ENCODE measurements around the gene ADAMTS5. TPM values are rescaled to one million over a fixed set of nuclear protein-coding genes. Genes with fewer than 3 reads are reported as not detected.

ADAMTS5 gene
- total RNA-seq, 2 donors from 2014 or later: 0.33 to 1.9 TPM

DNA sequence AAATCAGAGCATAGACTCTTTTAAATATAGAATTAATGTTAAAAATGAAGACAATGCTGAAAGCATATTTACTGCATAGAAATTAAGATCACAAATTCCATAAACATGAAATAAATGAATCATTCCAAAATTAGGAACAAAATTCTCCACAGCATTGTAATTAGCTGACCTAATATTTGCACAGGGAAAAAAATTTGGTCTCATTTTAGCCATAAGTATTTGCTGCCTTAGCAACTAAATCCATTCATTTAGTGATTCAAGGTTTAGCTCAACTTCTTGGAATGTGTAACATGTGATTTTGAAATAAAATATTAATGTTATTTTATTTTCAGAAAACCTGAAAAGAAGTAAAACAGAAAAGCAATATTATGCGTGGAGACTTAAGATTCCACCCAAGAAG is 25.5 kb downstream of the ADAMTS5 start:
- no peak for DNase-seq
- Histone ChIP-seq H3K9me3 (ENCODE audit: control insufficient read depth, low read length) (no peaks in the 10 kb centered on the region), H3K4me1 (ENCODE audit: control insufficient read depth, insufficient read depth, low read length) (no peaks in the 10 kb centered on the region), H3K27ac (ENCODE audit: low read depth, low read length) (no peak overlapping the region), H3K36me3 (ENCODE audit: control insufficient read depth, insufficient read depth, low read length) (no peaks in the 10 kb centered on the region), H3K4me3 (ENCODE audit: low read length) (no peak overlapping the region), H3K27me3 (ENCODE audit: control insufficient read depth, insufficient read depth, low read length, poor library complexity, severe bottlenecking) (no peaks in the 10 kb centered on the region), H3K9ac (ENCODE audit: extremely low read depth, low read length, poor library complexity, severe bottlenecking) (no peak overlapping the region)
- WGBS, 2 experiments (ENCODE audit: insufficient coverage in 1 of 2, insufficient read length in 1 of 2): 94 to 100% methylated on average over 1 of the region's 1 CpG
- Mint-ChIP-seq H3K4me1 (peaks cover 8% of the 10 kb centered on the region), H3K9me3 (no peaks in the 10 kb centered on the region), H3K36me3 (ENCODE audit: low read depth) (peaks cover 6% of the 10 kb centered on the region), H3K27me3 (ENCODE audit: insufficient read depth) (peaks cover 3% of the 10 kb centered on the region), H3K4me3 (no peak overlapping the region), H3K27ac (no peak overlapping the region)
- TF ChIP-seq, protein P1, sequence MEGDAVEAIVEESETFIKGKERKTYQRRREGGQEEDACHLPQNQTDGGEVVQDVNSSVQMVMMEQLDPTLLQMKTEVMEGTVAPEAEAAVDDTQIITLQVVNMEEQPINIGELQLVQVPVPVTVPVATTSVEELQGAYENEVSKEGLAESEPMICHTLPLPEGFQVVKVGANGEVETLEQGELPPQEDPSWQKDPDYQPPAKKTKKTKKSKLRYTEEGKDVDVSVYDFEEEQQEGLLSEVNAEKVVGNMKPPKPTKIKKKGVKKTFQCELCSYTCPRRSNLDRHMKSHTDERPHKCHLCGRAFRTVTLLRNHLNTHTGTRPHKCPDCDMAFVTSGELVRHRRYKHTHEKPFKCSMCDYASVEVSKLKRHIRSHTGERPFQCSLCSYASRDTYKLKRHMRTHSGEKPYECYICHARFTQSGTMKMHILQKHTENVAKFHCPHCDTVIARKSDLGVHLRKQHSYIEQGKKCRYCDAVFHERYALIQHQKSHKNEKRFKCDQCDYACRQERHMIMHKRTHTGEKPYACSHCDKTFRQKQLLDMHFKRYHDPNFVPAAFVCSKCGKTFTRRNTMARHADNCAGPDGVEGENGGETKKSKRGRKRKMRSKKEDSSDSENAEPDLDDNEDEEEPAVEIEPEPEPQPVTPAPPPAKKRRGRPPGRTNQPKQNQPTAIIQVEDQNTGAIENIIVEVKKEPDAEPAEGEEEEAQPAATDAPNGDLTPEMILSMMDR (conservative IDR thresholded peaks at IDR 0.05): no peak

DNA sequence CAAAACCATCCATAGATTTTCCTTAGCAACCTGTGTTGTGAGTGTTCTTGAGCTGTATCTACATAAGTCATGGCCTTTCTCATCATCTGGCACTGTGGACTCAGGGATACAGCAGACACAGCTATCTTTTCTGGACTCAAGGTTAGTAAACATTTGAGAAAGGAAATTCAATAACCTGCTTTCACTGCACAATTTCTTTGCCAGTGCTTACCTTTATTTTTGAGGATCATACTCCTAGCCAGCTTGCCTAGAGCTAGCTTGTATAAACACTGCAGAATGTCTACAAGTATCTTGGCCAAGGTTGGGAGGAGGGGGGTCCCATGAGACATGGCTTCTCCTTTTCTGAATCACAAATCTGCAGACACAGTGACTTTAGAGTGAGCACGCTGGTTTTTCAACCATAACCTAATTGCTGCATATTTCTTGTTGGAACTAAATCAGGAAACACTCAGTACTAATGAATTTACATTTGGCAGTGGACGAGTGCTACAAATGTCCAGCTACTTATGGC is 27.2 kb downstream of the ADAMTS5 start:
- Mint-ChIP-seq H3K4me3 (no peak overlapping the region), H3K9me3 (no peaks in the 10 kb centered on the region), H3K36me3 (ENCODE audit: low read depth) (peaks cover 6% of the 10 kb centered on the region), H3K27me3 (ENCODE audit: insufficient read depth) (peaks cover 3% of the 10 kb centered on the region), H3K27ac (no peak overlapping the region), H3K4me1 (no peaks in the 10 kb centered on the region)
- no peak overlapping the region for H3K9ac ChIP-seq (ENCODE audit: extremely low read depth, low read length, poor library complexity, severe bottlenecking)
- H3K36me3 ChIP-seq (ENCODE audit: control insufficient read depth, insufficient read depth, low read length): no peaks in the 10 kb centered on the region
- no peak for DNase-seq
- WGBS, 2 experiments (ENCODE audit: insufficient coverage in 1 of 2, insufficient read length in 1 of 2): 96 to 100% methylated on average over 1 to 2 of the region's 2 CpGs
- H3K4me1 ChIP-seq (ENCODE audit: control insufficient read depth, insufficient read depth, low read length): no peaks in the 10 kb centered on the region
- no peak overlapping the region for H3K27ac ChIP-seq (ENCODE audit: low read depth, low read length)
- TF ChIP-seq, protein P1 (conservative IDR thresholded peaks at IDR 0.05): no peak
- no peak overlapping the region for H3K4me3 ChIP-seq (ENCODE audit: low read length)
- no peaks in the 10 kb centered on the region for H3K9me3 ChIP-seq (ENCODE audit: control insufficient read depth, low read length)
- H3K27me3 ChIP-seq (ENCODE audit: control insufficient read depth, insufficient read depth, low read length, poor library complexity, severe bottlenecking): no peaks in the 10 kb centered on the region

GRCh38 chr21:26936641-26937040 is 30.2 kb downstream of the ADAMTS5 start:
- Histone ChIP-seq H3K4me1 (ENCODE audit: control insufficient read depth, insufficient read depth, low read length) (no peaks in the 10 kb centered on the region), H3K36me3 (ENCODE audit: control insufficient read depth, insufficient read depth, low read length) (no peaks in the 10 kb centered on the region), H3K27ac (ENCODE audit: low read depth, low read length) (no peak overlapping the region), H3K27me3 (ENCODE audit: control insufficient read depth, insufficient read depth, low read length, poor library complexity, severe bottlenecking) (no peaks in the 10 kb centered on the region), H3K9ac (ENCODE audit: extremely low read depth, low read length, poor library complexity, severe bottlenecking) (no peak overlapping the region), H3K9me3 (ENCODE audit: control insufficient read depth, low read length) (no peaks in the 10 kb centered on the region), H3K4me3 (ENCODE audit: low read length) (no peak overlapping the region)
- no peak for DNase-seq
- H3K4me3 Mint-ChIP-seq: no peak overlapping the region
- H3K36me3 Mint-ChIP-seq (ENCODE audit: low read depth): peaks cover 13% of the 10 kb centered on the region
- H3K27ac Mint-ChIP-seq: no peak overlapping the region
- WGBS, 2 experiments (ENCODE audit: insufficient coverage in 1 of 2, insufficient read length in 1 of 2): 93 to 95% methylated on average over 5 of the region's 5 CpGs
- H3K4me1 Mint-ChIP-seq: no peaks in the 10 kb centered on the region
- no peaks in the 10 kb centered on the region for H3K9me3 Mint-ChIP-seq
- TF ChIP-seq, protein P1 (conservative IDR thresholded peaks at IDR 0.05): no peak
- H3K27me3 Mint-ChIP-seq (ENCODE audit: insufficient read depth): no peaks in the 10 kb centered on the region
